Activated naive CD4-positive, alpha-beta T cell treated with anti-CD3 and anti-CD28 coated beads for 36 hours (primary cell): Measurements from ENCODE around the gene RGS6. TPM values are rescaled to one million over a fixed set of nuclear protein-coding genes. Genes with fewer than 3 reads are reported as not detected.

Source experiments
- CTCF ChIA-PET: fragments of 350-600 bp; sonication (Branson Sonifier 250); formaldehyde crosslinking; loops from one replicate; lab custom pipeline; 2021; ENCODE audit warnings: antibody characterized with exemption; lab: Charles Lee
- DNase-seq: peaks from one replicate; pipeline ENCODE4 v3.0.0-alpha.2; 2020
- H3K27ac Mint-ChIP-seq: one replicate; pipeline ENCODE4 v1.8.0; 2021; ENCODE audit warnings: mild to moderate bottlenecking, mixed read lengths
- H3K27me3 Mint-ChIP-seq: one replicate; pipeline ENCODE4 v1.8.0; 2021; ENCODE audit warnings: low read depth, mixed read lengths
- H3K36me3 Mint-ChIP-seq: one replicate; pipeline ENCODE4 v1.8.0; 2021; ENCODE audit warnings: low read depth, mixed read lengths
- H3K4me1 Mint-ChIP-seq: one replicate; pipeline ENCODE4 v1.8.0; 2021; ENCODE audit warnings: low read depth, mixed read lengths
- H3K4me3 Mint-ChIP-seq: one replicate; pipeline ENCODE4 v1.8.0; 2021; ENCODE audit warnings: mild to moderate bottlenecking, moderate library complexity, mixed read lengths
- H3K9me3 Mint-ChIP-seq: one replicate; pipeline ENCODE4 v1.8.0; 2021; ENCODE audit warnings: mixed read lengths
- intact Hi-C: fragments of 100-400 bp; cut with micrococcal nuclease; formaldehyde crosslinking; loops from one replicate; pipeline ENCODE4 v1.15.1; 2023
- total RNA-seq, 2 experiments: library from RNA; stranded (reverse); gene quantifications; one replicate each; pipeline ENCODE4 v1.2.3, GENCODE V29; 2021

Gene RGS6
- total RNA-seq, 2 experiments from 2014 or later: not detected

DNA sequence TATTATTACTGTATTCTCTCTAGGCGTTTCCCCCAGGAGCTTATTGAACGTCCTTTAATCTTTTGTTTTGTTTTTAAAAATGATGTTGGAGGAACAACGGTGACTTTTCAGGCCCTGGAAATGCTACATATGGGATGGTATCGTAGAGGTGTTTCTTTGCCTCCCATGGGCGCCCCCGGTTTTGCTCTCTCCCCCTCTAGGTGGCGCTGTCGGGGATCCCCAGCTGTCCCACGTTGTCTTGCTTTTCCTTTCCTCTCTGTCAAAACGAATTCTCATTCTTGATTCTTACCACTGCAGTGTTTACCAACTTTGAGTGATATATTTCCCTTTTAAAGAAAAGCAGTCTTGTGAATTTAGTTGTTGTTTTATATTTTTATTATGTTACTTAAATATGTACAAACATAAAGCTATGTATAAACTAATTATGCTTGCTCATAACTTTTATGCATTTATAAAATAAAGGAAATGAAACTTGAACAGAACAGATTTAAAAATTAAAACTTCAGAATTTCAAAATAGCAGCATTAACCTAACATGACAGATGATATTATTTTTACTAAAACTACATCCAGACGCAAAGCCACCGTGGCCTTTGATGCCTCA is 171.9 kb downstream of the RGS6 start:
- no peak overlapping the region for H3K27ac Mint-ChIP-seq
- no peaks in the 10 kb centered on the region for H3K36me3 Mint-ChIP-seq
- DNase-seq: peak; percentile 61
- no peaks in the 10 kb centered on the region for H3K4me1 Mint-ChIP-seq
- intact Hi-C loops: loop anchor here (1.0 kb wide), 1 partner anchor 316 kb away; no protein-coding TSS in a partner anchor
- peaks cover 13% of the 10 kb centered on the region for H3K27me3 Mint-ChIP-seq
- CTCF ChIA-PET: interaction anchor here (0.6 to 1.3 kb wide), 7 partner anchors 17 to 322 kb away, joined by 3 to 4 read pairs (median 3); partner anchors contain the start of gene RGS6
- no peak overlapping the region for H3K4me3 Mint-ChIP-seq
- no peaks in the 10 kb centered on the region for H3K9me3 Mint-ChIP-seq

DNA sequence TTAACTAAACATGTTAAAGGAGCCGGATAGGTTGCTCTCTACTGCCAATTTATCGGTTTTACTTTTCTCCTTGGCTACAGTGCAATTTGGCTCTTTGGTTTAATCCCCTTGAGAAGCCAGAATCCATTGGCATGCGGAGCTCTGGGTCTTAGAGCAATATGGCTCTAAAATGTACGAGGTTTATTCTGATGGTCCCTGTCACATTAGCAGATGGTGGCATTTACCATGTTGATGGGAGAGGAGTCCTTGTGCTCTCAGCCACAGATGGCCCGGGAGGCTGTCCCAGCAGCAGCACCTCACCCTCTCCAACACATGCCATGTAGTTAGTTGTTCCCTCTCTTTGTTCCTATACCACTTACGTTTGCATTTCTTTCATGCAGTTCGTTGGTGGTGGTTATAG is 179.7 kb downstream of the RGS6 start:
- Mint-ChIP-seq H3K4me3 (no peak overlapping the region), H3K4me1 (no peaks in the 10 kb centered on the region), H3K36me3 (no peaks in the 10 kb centered on the region), H3K27ac (no peak overlapping the region), H3K9me3 (no peaks in the 10 kb centered on the region), H3K27me3 (peaks cover 16% of the 10 kb centered on the region)
- DNase-seq: no peak
- CTCF ChIA-PET: no interaction called here
- intact Hi-C loops: no loop called here

DNA sequence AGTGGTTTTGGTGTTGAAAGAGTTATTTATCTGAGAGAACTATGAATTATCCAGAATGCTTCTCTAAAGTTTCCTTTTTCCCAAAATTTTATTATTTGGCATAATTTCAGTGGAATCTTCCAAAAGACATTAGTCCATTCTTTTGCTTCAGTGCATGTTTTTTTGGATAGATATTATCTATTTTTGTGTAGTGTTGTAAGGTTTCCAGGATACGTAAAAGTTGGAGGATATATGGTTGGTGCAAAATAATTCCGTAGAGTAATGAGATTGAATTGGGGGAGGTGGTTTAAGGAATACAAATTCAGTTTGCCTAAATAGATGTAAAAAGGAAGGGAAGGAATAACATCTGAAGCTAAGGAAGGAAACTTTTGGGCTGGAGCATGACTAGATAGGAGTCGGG is 186.6 kb downstream of the RGS6 start:
- H3K36me3 Mint-ChIP-seq: no peaks in the 10 kb centered on the region
- H3K9me3 Mint-ChIP-seq: no peaks in the 10 kb centered on the region
- no peak overlapping the region for H3K27ac Mint-ChIP-seq
- H3K27me3 Mint-ChIP-seq: peaks cover 6% of the 10 kb centered on the region
- no peak for DNase-seq
- no peaks in the 10 kb centered on the region for H3K4me1 Mint-ChIP-seq
- intact Hi-C loops: no loop called here
- CTCF ChIA-PET: interaction anchor here (0.5 kb wide), 1 partner anchor 69 kb away, joined by 3 read pairs; no protein-coding TSS in a partner anchor
- no peak overlapping the region for H3K4me3 Mint-ChIP-seq

DNA sequence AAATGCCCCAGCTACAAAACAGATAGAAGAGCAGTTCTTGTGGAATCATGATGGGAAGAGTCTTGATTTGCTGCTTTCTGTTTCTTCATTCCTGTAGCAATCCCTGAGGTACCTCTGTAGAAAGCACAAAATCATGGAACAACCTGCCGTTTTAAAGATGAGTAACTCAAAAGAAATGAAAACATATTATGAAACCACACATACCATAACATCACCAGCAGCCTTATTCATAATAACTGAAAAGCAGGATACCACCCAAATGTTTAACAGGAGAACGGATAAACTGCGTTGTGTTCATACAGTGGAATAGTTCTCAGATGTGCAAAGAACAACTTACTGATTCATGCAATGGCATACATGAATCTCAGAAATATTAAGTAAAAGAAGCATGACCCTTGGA is 188.1 kb downstream of the RGS6 start:
- Mint-ChIP-seq H3K36me3 (no peaks in the 10 kb centered on the region), H3K27me3 (peaks cover 9% of the 10 kb centered on the region), H3K9me3 (no peaks in the 10 kb centered on the region), H3K4me3 (no peak overlapping the region), H3K27ac (no peak overlapping the region), H3K4me1 (no peaks in the 10 kb centered on the region)
- intact Hi-C loops: no loop called here
- no peak for DNase-seq
- CTCF ChIA-PET: interaction anchor here (1.1 kb wide), 1 partner anchor 16 kb away, joined by 4 read pairs; no protein-coding TSS in a partner anchor

DNA sequence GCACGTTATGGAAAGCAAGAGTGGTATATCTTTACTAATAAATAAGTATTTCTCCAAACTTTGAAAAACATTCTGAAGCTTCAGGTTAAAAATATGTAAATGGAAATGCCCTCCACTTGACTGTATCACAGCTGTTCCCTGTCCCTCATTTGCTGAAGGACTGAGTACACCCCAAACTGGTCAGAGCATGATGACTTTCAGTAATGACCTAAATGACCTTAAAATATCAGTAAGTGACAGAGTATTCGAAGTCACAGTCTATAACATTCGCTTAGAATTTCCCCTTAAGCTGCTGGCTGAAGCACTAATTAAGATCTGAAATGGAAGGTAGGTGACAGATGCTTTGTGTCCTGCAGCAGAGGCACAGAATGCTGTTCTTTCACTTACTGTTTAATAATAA is 191.5 kb downstream of the RGS6 start:
- H3K9me3 Mint-ChIP-seq: no peaks in the 10 kb centered on the region
- H3K27me3 Mint-ChIP-seq: peaks cover 20% of the 10 kb centered on the region
- DNase-seq: no peak
- intact Hi-C loops: no loop called here
- H3K36me3 Mint-ChIP-seq: no peaks in the 10 kb centered on the region
- no peaks in the 10 kb centered on the region for H3K4me1 Mint-ChIP-seq
- no peak overlapping the region for H3K4me3 Mint-ChIP-seq
- H3K27ac Mint-ChIP-seq: no peak overlapping the region
- CTCF ChIA-PET: interaction anchor here (0.6 to 1.1 kb wide), 2 partner anchors 19 to 317 kb away, joined by 3 read pairs; no protein-coding TSS in a partner anchor

DNA sequence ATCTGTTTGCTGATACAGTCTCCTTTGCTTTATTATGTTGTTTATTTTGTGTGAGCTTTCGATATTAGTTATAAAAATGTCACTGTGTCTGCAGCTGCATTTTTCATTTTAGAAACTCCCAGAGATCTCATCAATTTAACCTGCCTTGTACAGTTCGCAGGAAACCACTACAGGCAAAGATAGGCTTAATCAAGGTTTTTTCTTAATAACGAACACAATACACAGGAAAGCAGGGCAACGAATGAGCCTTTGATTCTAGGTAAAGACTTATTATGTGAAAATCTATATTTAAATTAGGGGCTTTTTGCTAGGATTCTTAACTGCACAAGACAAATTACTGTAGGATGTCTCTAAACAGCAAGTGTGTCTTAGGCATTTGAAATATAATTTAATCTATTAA is 191.9 kb downstream of the RGS6 start:
- H3K4me1 Mint-ChIP-seq: no peaks in the 10 kb centered on the region
- H3K36me3 Mint-ChIP-seq: no peaks in the 10 kb centered on the region
- H3K27ac Mint-ChIP-seq: no peak overlapping the region
- peaks cover 16% of the 10 kb centered on the region for H3K27me3 Mint-ChIP-seq
- intact Hi-C loops: no loop called here
- DNase-seq: no peak
- CTCF ChIA-PET: interaction anchor here (0.6 kb wide), 1 partner anchor 316 kb away, joined by 3 read pairs; no protein-coding TSS in a partner anchor
- H3K9me3 Mint-ChIP-seq: no peaks in the 10 kb centered on the region
- H3K4me3 Mint-ChIP-seq: no peak overlapping the region

DNA sequence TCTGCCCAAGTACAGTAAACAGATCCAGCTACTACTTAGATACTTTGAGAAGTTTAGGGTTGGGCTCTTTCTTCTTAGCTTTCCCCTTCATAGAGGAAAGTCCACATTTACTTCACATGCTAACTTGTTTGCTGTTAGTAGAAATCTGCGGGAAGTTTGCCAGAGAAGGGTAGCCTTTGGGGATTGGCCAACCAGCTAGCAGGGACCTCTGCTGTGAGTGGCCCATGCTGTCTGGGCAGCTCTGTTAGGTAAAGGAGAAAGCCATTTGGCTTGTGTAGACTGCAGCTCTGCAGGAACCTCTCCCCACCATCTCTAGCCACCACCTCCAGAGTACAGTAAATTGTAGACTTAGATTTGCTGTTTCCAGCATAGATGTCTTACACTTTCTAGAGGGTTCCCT is 193.9 kb downstream of the RGS6 start:
- DNase-seq: no peak
- peaks cover 23% of the 10 kb centered on the region for H3K27me3 Mint-ChIP-seq
- no peaks in the 10 kb centered on the region for H3K4me1 Mint-ChIP-seq
- CTCF ChIA-PET: interaction anchor here (1.0 kb wide), 1 partner anchor 11 kb away, joined by 3 read pairs; no protein-coding TSS in a partner anchor
- H3K9me3 Mint-ChIP-seq: no peaks in the 10 kb centered on the region
- no peak overlapping the region for H3K27ac Mint-ChIP-seq
- no peak overlapping the region for H3K4me3 Mint-ChIP-seq
- H3K36me3 Mint-ChIP-seq: no peaks in the 10 kb centered on the region
- intact Hi-C loops: no loop called here

DNA sequence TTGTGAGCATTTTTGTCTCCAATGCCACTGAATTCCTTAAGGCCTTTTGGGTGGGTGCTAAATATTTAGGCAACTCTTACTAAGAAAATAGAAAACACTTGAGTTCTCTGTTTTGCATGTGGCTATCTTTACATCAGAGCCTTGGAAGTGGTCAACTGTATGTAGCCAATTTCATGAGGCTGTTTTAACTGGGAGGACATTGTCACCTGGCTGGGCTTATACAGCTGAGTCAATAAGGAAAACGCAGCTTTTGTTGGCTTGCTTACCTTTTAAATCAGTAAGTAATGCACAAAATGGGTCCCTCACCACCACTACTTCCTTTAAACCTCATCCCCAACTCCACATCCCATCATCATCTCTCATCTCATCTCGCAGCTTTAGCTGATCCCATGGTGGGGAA is 194.3 kb downstream of the RGS6 start:
- no peak overlapping the region for H3K27ac Mint-ChIP-seq
- peaks cover 23% of the 10 kb centered on the region for H3K27me3 Mint-ChIP-seq
- H3K9me3 Mint-ChIP-seq: no peaks in the 10 kb centered on the region
- no peak for DNase-seq
- intact Hi-C loops: no loop called here
- H3K4me1 Mint-ChIP-seq: no peaks in the 10 kb centered on the region
- no peak overlapping the region for H3K4me3 Mint-ChIP-seq
- CTCF ChIA-PET: interaction anchor here (1.0 kb wide), 1 partner anchor 10 kb away, joined by 3 read pairs; no protein-coding TSS in a partner anchor
- H3K36me3 Mint-ChIP-seq: no peaks in the 10 kb centered on the region

DNA sequence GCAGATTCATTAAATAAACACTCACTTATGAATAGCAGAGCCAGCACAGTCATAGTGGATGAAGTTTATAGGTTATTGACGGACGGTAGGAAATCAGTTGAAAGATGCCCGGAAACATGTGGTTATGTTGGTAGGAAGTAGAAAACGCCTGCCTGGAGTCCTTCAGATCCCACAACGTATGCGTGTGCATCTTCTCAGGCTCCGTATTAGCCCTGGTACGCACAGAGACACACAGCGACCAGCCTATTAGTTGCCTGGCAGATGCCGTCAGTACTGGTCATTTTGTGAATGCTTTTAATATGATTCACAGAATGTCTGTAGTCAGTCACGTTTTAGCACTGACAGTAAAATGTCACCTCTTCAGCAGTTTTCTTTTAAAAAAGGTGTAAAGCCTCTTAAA is 196.4 kb downstream of the RGS6 start:
- Mint-ChIP-seq H3K27me3 (peaks cover 31% of the 10 kb centered on the region), H3K36me3 (no peaks in the 10 kb centered on the region), H3K27ac (no peak overlapping the region), H3K4me1 (no peaks in the 10 kb centered on the region), H3K4me3 (no peak overlapping the region), H3K9me3 (no peaks in the 10 kb centered on the region)
- no peak for DNase-seq
- CTCF ChIA-PET: no interaction called here
- intact Hi-C loops: no loop called here

DNA sequence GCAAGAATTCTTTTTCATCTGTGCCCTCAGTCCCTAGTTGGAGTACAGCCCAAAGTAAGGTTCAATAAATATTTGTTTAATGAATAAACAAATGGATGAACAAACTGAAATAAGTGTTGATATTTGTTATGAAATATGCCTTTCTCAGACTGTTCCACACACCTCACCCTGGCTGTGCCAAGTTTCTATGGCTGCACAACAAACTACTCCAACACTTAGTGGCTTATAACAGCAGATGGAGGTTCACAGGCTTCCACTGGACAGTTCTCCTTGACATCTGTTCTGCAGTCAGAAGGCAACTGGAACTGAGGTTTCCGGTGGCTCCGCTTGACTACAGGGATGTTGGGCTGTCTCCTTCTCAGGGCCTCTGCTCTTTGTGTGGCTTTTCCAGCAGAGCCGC is 197.1 kb downstream of the RGS6 start:
- intact Hi-C loops: no loop called here
- peaks cover 35% of the 10 kb centered on the region for H3K27me3 Mint-ChIP-seq
- no peak overlapping the region for H3K4me3 Mint-ChIP-seq
- CTCF ChIA-PET: no interaction called here
- H3K27ac Mint-ChIP-seq: no peak overlapping the region
- no peaks in the 10 kb centered on the region for H3K4me1 Mint-ChIP-seq
- DNase-seq: no peak
- H3K9me3 Mint-ChIP-seq: no peaks in the 10 kb centered on the region
- no peaks in the 10 kb centered on the region for H3K36me3 Mint-ChIP-seq

DNA sequence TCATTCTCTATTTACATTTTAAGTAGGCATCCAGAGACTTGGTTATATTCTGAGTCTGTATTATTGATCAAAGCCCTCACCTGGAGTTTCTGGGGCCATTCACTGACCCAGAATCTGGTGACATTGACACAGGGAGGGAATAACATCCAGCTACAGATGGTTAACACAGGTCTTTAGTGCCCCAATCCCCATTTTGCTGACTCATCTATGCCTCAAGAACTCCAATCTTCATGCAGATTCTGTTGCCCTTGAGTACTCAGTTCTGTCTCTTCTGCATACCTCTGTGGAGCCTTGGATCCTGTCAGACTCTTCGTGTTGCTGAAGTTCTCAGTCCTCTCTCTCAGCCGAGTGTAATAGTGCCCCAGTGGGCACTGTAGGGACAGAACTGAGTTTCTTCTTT is 208.9 kb downstream of the RGS6 start:
- no peaks in the 10 kb centered on the region for H3K9me3 Mint-ChIP-seq
- no peak for DNase-seq
- H3K27ac Mint-ChIP-seq: no peak overlapping the region
- CTCF ChIA-PET: no interaction called here
- no peak overlapping the region for H3K4me3 Mint-ChIP-seq
- peaks cover 5% of the 10 kb centered on the region for H3K27me3 Mint-ChIP-seq
- intact Hi-C loops: no loop called here
- H3K36me3 Mint-ChIP-seq: no peaks in the 10 kb centered on the region
- H3K4me1 Mint-ChIP-seq: no peaks in the 10 kb centered on the region

DNA sequence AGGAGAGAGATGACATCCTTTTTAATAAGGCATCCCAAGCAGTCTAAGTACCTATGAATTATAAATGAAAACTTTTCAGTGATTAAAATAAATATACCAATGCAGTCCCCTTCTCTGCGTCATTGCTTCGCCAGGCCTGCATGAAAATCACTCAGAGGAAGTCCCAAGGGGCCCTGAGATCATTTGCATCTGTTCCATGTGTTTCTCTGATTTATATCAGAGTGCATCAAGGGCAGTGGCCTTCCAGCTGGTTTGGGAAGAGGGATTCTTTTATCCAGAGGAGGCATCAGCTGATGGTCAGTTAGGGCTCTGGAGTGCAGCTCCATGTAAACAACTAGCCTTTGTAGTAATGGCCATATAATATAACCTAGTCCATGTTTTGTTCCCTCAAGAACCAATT is 210.1 kb downstream of the RGS6 start:
- Mint-ChIP-seq H3K27ac (no peak overlapping the region), H3K4me3 (no peak overlapping the region), H3K9me3 (no peaks in the 10 kb centered on the region), H3K4me1 (no peaks in the 10 kb centered on the region), H3K36me3 (no peaks in the 10 kb centered on the region), H3K27me3 (peaks cover 8% of the 10 kb centered on the region)
- CTCF ChIA-PET: no interaction called here
- intact Hi-C loops: no loop called here
- no peak for DNase-seq

DNA sequence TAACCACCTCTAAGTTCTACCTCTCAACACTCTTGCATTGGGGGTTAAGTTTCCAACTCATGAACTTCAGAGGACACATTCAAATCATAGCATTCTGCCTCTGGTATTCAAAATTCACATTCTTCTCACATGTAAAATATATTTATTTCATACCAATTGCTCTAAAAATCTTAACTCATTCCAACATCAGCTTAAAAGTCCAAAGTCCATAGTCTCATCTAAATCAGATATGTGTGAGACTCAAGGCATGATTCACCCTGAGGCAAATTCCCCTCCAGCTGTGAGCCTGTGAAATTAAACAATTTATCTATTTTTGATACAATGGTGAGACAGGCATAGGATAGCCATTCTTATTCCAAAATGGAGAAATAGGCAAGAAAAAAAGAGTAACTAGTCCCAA is 214.0 kb downstream of the RGS6 start:
- intact Hi-C loops: no loop called here
- Mint-ChIP-seq H3K27ac (no peak overlapping the region), H3K27me3 (peaks cover 24% of the 10 kb centered on the region), H3K4me1 (no peaks in the 10 kb centered on the region), H3K9me3 (no peaks in the 10 kb centered on the region), H3K4me3 (no peak overlapping the region), H3K36me3 (no peaks in the 10 kb centered on the region)
- DNase-seq: no peak
- CTCF ChIA-PET: no interaction called here
